Measurements from ENCODE around the gene ALOX5.

ALOX5 gene

DNA sequence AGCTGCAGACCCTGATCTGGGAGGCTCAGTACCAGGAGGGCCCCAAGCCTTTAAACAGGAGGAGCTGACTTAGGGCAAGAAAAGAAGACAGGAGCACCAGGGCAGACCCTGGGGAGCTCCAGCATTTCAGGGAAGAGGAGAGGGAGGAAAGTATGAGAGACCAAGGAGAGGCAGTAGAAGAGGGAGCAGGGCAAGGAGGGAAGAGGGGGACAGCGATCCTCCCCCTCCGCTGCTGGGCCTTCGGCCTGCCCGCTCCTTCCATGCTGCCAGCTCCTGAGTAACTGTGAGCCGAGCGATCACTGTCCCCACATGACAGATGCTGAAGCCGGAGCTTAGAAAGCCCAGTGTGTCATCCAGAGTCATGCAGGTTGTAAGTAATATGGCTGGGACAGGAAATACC lies 65.9 kb downstream of the ALOX5 start:
- DNase-seq (ENCODE audit: low spot score): no peak

DNA sequence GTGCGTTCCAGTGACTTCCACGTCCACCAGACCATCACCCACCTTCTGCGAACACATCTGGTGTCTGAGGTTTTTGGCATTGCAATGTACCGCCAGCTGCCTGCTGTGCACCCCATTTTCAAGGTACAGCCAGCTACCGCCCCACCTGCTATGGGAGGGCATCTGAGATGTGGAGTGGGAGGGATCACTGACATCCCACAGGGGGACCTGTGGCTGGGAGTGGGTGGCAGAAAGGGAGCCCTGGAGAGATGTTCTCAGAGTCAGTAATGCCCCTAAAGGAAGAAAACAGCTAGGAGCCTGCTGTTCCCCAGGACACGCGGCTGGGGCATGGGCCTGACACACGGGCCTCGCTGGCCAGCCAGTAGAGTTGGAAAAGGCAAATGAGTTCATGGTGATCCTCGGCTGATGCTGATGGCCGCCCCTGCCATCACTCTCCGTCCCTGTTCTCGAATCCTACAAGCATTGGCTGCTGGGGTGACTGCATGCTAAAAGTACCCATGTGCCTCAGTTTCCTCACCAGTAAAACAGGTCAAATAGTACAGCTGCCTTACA lies 66.6 kb downstream of the ALOX5 start:
- TF ChIP-seq, protein P1, sequence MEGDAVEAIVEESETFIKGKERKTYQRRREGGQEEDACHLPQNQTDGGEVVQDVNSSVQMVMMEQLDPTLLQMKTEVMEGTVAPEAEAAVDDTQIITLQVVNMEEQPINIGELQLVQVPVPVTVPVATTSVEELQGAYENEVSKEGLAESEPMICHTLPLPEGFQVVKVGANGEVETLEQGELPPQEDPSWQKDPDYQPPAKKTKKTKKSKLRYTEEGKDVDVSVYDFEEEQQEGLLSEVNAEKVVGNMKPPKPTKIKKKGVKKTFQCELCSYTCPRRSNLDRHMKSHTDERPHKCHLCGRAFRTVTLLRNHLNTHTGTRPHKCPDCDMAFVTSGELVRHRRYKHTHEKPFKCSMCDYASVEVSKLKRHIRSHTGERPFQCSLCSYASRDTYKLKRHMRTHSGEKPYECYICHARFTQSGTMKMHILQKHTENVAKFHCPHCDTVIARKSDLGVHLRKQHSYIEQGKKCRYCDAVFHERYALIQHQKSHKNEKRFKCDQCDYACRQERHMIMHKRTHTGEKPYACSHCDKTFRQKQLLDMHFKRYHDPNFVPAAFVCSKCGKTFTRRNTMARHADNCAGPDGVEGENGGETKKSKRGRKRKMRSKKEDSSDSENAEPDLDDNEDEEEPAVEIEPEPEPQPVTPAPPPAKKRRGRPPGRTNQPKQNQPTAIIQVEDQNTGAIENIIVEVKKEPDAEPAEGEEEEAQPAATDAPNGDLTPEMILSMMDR (IDR thresholded peaks at IDR 0.05; ENCODE audit: extremely low read depth, missing control alignments): no peak
- no peak for DNase-seq (ENCODE audit: low spot score)

More for the DNA sequence above, 65.9 kb downstream of the ALOX5 start:
- TF ChIP-seq, protein P1 (IDR thresholded peaks at IDR 0.05; ENCODE audit: extremely low read depth, missing control alignments): no peak

DNA sequence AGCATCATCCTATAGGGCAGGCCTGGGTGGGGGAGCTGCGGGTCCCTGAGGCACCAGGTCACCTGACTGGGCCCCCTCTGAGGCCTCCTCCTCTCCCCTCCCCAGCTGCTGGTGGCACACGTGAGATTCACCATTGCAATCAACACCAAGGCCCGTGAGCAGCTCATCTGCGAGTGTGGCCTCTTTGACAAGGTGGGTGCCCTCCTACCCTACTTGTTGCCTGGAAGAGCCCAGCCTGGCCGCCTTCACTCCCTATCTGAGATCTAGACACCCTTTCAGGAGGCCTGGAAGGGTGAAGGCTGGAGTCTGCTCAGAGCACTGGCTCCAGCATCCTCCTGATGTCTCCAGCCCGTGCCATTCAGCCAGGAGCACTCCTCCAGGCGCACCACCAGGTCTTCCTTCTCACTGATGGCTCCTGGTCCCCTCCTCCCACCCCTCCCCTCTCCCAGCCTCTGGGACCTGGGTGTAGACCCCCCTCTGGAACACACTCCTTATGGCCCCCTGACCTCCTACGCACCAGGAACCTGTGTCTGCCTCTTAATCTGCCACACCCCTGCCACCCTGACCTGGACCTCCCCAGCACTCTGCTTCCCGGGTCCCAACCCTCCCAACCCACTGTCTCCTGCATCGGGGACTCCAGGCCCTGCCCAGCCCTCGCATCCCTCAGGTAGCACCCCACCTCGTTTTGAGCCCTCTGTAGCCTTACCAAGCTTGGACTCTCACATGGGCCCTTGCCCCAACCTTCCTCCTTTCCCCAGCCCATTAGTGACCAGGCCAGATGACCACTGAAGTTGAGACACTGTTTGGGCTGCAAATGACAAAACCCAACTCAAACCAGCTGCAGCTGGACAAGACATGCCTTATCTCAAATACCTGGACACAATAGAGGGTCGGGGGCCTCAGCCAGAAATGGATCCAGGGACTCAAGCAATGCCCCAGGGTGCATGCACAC lies 67.5 kb downstream of the ALOX5 start:
- DNase-seq (ENCODE audit: low spot score): no peak
- TF ChIP-seq, protein P1 (IDR thresholded peaks at IDR 0.05; ENCODE audit: extremely low read depth, missing control alignments): no peak

- TF ChIP-seq, protein P1 (IDR thresholded peaks at IDR 0.05; ENCODE audit: extremely low read depth, missing control alignments): no peak
These were observed 68.2 kb downstream of the ALOX5 start for GRCh38 chr10:45442251-45442650.

DNA sequence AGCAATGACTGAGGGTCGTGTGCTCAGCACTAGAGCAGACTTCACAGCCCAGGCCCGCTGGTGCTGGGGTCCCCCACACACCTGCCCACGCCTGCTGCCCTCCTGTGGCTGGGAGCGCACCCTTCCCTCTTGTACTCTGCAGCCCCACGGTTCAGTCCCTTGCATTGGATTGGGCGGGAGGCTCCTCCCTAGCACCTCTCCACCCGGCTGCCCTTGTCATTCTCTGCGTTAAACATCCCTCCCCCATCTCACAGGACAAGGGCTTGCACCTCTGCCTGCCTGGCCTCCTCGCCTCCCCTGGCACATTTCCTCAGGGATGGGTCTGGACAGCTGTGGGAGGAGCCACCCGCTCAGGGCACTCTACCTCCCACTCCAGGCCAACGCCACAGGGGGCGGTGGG lies 68.6 kb downstream of the ALOX5 start:
- DNase-seq (ENCODE audit: low spot score): no peak
- TF ChIP-seq, protein P1 (IDR thresholded peaks at IDR 0.05; ENCODE audit: extremely low read depth, missing control alignments): no peak

More at GRCh38 chr10:45442251-45442650, 68.2 kb downstream of the ALOX5 start:
- DNase-seq (ENCODE audit: low spot score): no peak

DNA sequence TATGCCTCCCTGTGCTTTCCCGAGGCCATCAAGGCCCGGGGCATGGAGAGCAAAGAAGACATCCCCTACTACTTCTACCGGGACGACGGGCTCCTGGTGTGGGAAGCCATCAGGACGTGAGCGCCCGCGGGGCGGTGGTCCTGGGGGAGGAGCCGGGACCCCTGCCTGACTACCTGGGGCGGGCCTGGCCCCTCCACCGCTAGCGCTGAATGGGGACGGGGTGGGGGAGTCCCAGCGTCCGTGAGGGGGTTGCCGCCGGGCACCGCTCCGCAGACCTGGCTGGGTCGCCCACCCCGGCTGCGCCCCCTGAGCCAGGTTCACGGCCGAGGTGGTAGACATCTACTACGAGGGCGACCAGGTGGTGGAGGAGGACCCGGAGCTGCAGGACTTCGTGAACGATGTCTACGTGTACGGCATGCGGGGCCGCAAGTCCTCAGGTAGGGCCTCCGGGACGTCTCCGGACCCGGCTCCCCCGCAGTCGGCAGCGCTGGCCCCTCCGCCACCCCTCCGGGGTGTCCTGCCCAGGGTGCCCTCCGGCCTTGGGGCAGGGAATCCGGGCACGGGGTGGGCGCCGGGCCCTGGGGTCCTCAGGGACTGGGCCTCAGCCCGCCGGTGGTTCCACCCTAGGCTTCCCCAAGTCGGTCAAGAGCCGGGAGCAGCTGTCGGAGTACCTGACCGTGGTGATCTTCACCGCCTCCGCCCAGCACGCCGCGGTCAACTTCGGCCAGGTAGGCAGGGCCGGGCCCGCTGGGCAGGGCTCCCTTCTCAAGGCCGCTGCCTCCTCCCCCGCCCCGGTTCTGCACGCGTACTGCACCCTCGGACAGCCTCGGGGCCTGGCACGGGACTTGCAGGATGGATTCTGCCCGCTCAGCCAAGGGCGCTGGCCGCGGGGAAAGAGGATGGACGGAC lies 69.3 kb downstream of the ALOX5 start:
- no peak for DNase-seq (ENCODE audit: low spot score)
- TF ChIP-seq, protein P1 (IDR thresholded peaks at IDR 0.05; ENCODE audit: extremely low read depth, missing control alignments): no peak

Data from GM20000 (cell line).